Measurements from ENCODE around the gene DGKB.

- TF ChIP-seq CTCF (conservative IDR thresholded peaks at IDR 0.05 in 1 of 2, IDR thresholded peaks at IDR 0.05 in 1 of 2; ENCODE audit: extremely low read depth in 1 of 2, insufficient read depth in 1 of 2, low read depth in 1 of 2, low read length in 2 of 2), result no peak
- no peak for TF ChIP-seq EZH2 (IDR thresholded peaks at IDR 0.05; ENCODE audit: borderline replicate concordance, low read length)
Observed at GRCh38 chr7:14501436-14501835, 401.1 kb downstream of the DGKB start.

All from mammary epithelial cell (primary cell).